ENCODE data around the gene CACNA1I.
A peak's percentile ranks its signal among the peaks of the same experiment; 100 is the strongest.

DNA sequence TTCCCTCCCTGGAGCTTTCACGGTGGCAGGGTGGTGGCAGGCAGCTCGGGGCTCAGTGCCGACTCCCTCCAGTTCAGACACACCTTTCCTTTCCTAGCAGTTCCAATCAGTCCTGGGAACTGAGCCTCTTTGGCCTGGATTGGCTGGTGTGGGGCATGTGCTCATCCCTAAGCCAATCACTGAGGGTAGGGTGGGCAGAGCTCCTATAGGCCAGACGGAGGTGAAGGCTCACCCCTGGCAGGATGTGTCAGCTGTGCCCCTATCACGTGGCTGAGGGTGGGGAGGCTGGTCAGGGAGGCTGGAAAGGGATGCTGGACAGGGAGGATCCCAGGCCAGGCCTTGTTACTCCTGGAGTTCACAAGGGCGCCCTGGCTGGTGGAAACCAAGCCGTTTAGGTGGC is 40.2 kb downstream of the CACNA1I start:
- no peak for TF ChIP-seq NFIC (IDR thresholded peaks at IDR 0.05)
- no peak for TF ChIP-seq FOXM1 (IDR thresholded peaks at IDR 0.05; ENCODE audit: borderline replicate concordance, low read depth)
- TF ChIP-seq TCF12 (IDR thresholded peaks at IDR 0.05; ENCODE audit: low read depth), result no peak
- TF ChIP-seq REST (IDR thresholded peaks at IDR 0.05; ENCODE audit: low read depth), result no peak
- TF ChIP-seq TEAD4 (IDR thresholded peaks at IDR 0.05), result no peak
- TF ChIP-seq CEBPB (IDR thresholded peaks at IDR 0.05), result no peak
- peak; percentile 71 for TF ChIP-seq USF1 (IDR thresholded peaks at IDR 0.05)

Data from Ishikawa (cell line).